Measurements from ENCODE around the gene VPREB3.
A peak's percentile ranks its signal among the peaks of the same experiment; 100 is the strongest.

Gene VPREB3

DNA sequence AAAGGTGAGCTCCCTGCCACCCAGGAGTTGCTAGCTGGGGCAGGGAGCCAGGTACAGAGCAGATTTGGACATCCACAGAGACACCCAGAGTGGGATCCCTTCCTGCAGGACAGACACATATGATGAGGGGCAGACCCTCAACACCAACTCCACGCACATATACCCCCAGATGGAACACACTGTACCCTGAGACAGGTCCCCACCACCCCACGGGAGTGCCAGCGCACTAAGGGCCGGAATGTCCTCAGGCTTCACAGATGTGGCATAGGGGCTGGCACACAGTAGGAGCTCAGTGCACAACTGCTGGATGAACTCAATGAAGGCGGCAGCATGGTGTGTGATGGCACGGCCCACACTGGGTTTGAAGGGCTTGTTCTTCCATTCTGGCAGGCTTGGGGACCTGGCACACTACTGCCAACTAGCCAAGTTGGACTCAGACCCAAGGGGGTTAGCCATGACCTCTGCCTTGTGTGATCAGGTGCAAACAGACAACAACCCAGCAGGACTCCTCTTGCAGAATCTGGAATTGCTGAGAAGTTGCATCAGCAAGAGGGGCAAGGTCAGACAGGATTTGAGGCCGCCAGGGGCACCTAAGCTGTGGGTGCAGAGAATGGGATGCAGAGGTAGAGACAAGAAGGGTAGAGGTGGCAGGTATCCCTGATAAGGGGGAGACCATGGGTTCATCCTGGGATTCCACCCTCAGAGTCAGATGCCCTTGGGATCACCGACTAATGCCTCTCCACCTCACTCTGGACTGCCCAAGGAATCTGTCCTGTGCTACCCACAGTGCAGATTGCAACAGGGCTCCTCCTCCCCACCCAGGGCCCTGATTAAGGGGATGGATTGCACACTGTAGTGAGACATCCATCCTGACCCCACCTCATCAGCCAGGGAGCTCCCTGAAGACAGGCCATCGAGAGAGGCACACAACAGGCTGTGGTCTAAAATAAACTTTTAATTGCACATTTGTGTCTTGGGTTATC is 11.0 kb upstream of the VPREB3 start:
- DNase-seq (ENCODE audit: low spot score), result no peak

GRCh38 chr22:23763954-23764353 is 9.7 kb upstream of the VPREB3 start:
- DNase-seq (ENCODE audit: low spot score), result no peak

DNA sequence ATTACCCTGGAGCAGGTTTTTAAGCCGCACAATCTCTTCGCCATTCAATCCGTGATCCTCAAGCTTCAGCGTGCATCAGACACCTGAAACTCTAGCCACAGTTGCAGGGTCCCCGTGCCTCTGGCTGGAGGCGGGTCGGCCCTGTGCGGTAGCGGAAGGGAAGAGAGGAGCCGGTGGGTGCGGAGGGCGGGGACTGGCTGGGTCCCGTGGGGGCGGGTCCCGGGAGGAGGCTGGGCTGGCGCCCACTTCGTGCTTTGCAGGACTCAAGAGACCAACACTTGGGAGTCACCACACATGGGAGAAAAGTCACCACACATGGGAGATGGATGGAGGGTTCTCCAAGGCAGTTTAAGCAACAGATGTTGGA is 9.3 kb upstream of the VPREB3 start:
- no peak for DNase-seq (ENCODE audit: low spot score)

- peak; percentile 68 for DNase-seq (ENCODE audit: low spot score)
Observed at GRCh38 chr22:23762842-23763578, 8.8 kb upstream of the VPREB3 start, which contains the start of gene C22orf15. TSS of gene C22orf15 (plus strand) at chr22:23762990. CDS start at chr22:23763307, 317 bp downstream.

DNA sequence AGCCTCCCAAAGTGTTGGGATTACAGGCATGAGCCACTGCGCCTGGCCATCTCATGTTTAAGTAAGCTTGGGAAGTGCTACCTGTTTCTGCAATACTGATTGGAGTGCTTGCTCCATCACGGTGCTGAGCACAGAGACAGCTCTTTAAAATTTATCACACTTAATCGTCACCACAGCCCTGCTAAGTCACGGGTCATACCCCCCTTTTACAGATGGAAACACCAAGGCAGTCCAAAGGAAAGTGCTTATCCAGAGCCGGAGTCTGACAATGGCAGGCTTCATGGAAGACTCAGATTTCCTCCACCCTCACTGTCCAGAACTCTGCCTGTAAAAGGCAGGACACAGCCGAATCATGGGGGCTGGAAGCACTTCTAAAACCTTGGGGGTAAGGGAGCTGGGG is 5.8 kb upstream of the VPREB3 start:
- no peak for DNase-seq (ENCODE audit: low spot score)

DNA sequence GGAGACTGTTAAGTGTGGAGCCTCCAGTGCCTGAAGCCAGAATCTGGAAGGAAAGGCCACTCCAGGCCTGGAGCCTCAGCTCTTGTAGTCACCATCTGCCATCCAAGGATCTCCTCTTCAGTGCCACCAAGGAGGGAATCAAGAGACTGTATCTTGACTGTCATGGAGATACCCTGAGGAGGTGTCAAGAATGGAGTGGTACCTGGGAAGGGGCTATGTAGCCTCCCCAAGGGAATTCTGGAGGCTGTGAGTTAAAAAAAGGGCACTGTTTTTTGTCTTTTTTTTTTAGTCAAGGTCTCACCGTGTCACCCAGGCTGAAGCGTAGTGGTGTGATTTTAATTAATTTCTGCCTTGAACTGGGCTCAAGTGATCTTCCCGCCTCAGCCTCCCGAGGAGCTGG is 5.3 kb upstream of the VPREB3 start:
- no peak for DNase-seq (ENCODE audit: low spot score)

GRCh38 chr22:23756891-23757290 is 2.7 kb upstream of the VPREB3 start:
- DNase-seq (ENCODE audit: low spot score), result no peak

DNA sequence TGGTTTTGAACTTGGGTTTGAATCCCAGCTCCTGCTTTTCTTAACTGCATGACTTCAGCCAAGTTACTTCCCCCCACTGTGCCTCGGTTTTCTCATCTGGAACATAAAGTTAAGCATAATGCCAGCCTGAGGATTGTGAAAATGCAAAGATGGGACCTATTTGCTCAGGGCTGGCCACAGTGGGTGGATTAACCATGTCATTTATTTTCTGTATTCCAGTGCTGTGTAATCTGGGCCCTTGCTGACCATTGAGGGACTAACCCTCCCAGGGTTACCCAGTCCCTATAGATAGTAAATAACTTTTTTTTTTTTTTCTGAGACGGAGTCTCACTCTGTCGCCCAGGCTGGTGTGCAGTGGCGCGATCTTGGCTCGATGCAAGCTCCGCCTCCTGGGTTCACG is 1.5 kb upstream of the VPREB3 start:
- no peak for DNase-seq (ENCODE audit: low spot score)

DNA sequence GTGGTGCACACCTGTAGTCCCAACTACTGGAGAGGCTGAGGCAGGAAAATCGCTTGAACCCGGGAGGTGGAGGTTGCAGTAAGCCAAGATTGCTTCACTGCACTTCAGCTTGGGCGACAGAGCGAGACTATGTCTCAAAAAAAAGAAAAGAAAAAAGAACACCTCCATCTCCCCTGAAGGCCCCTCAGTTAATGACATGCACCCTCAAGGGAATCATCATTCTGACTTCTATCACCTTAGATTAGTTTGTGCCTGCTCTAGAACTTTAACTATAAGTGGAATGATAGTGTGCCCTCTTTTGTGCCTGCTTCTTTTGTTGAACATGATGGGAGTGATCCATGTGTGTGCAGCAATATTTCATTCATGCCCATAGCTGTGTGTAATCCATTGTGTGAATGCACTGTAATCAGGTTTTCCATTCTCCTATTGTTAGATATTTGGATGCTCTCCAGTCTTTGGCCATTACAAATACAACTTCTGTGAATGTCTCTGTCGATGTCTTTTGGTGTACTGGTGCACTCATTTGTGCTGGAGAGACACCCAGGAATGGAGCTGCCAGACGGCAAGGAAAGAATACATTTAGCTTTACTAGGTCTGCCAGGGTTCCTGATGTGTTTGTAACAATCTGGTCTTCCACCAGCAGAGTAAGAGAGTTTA is 883 bp upstream of the VPREB3 start:
- no peak for DNase-seq (ENCODE audit: low spot score)

- no peak for DNase-seq (ENCODE audit: low spot score)
Observed at GRCh38 chr22:23753385-23753784, 840 bp downstream of the VPREB3 start.

DNA sequence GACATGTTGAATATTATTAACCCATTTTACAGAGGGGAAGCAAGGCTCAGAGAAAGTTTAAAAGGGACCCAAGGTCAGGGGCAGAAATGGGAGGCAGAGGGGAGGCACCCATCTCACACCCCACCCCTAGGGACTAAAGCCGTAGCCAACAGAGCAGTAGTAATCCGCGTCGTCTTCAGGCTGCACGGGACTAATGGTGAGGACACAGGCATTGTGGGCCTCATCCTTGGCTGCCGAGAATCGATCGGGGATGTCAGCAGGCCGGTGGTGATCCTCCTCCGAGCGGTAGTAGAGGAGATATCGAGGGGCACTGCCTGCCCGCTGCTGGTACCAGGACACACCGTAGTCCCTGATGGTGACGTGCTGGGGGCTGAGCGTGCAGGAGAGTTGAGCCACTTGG is 1.5 kb downstream of the VPREB3 start:
- no peak for DNase-seq (ENCODE audit: low spot score)

GRCh38 chr22:23752090-23752691 is 2.0 kb downstream of the VPREB3 start:
- DNase-seq (ENCODE audit: low spot score), result no peak

GRCh38 chr22:23751441-23751996 is 2.7 kb downstream of the VPREB3 start:
- no peak for DNase-seq (ENCODE audit: low spot score)

- peak; percentile 96 for DNase-seq (ENCODE audit: low spot score)
Observed at GRCh38 chr22:23750714-23751440, 3.3 kb downstream of the VPREB3 start, which contains the start of gene ZNF70. TSS of gene ZNF70 (minus strand) at chr22:23751112. CDS start at chr22:23745140, 5,972 bp downstream.

DNA sequence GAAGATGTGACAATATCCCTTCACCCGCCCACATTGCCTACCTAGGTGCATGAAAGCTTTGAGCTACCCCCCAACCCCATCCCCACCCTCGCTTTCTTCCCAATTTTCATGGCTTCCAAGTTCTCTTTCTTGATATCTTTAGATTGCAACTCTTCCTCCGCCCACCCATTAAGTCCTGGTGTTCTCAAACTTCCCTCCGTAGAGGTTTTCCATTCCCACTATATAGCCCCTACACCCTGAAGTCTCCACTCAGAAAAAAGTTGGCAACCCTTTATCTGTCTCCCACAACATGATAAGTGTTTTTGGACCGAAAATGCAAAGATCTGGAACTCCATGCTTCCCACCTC is 3.9 kb downstream of the VPREB3 start:
- no peak for DNase-seq (ENCODE audit: low spot score)

- no peak for DNase-seq (ENCODE audit: low spot score)
Observed at GRCh38 chr22:23749841-23750301, 4.4 kb downstream of the VPREB3 start.

- DNase-seq (ENCODE audit: low spot score), result no peak
Observed at GRCh38 chr22:23745791-23746190, 8.4 kb downstream of the VPREB3 start.

GRCh38 chr22:23744485-23744884 is 9.7 kb downstream of the VPREB3 start:
- DNase-seq (ENCODE audit: low spot score), result no peak

DNA sequence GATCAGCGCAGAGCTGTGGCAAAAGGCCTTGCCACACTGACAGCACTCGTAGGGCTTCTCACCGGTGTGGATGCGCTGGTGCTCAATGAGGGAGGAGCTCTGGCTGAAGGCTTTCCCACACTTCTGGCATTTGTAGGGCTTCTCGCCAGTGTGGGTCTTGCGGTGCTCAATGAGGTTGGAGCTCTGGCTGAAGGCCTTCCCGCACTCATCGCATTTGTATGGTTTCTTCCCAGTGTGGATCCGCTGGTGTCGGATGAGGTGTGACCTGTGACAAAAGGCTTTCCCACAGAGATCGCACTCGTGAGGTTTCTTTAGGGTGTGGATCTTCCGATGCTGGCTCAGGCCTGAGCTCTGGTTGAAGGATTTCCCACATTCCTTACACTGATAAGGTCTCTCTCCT is 10.2 kb downstream of the VPREB3 start:
- DNase-seq (ENCODE audit: low spot score), result no peak

GRCh38 chr22:23743303-23743705 is 10.9 kb downstream of the VPREB3 start:
- no peak for DNase-seq (ENCODE audit: low spot score)
